A673 (cell line): ENCODE data around the gene FITM1.

Experiments used
- CTCF ChIP-seq: fragments of 300-800, 200-600 bp; sonication (generic); conservative IDR thresholded peaks from 2 replicates; pipeline ENCODE4 v1.5.1; 2017; ENCODE audit warnings: low read depth, mild to moderate bottlenecking, antibody characterized with exemption, low read length, moderate library complexity, mixed read lengths
- EZH2 ChIP-seq: fragments of 200-600 bp; sonication (generic); IDR thresholded peaks from 2 replicates; pipeline ENCODE4 v1.6.1; 2017; ENCODE audit warnings: borderline replicate concordance, low read depth, mild to moderate bottlenecking, mixed read lengths, antibody characterized with exemption, low read length; ENCODE audit not compliant: poor library complexity, severe bottlenecking

- TF ChIP-seq CTCF = no peak
- TF ChIP-seq EZH2 = no peak
Observed at GRCh38 chr14:24103451-24103850, 27.0 kb upstream of the FITM1 start.
